GM19372 (cell line): ENCODE measurements around the gene TSSK2.

Experiments used
- ATAC-seq: cut with Tn5 transposase; IDR thresholded peaks from one replicate; pipeline ENCODE4 v1.9.1; 2021; ENCODE audit warnings: mild to moderate bottlenecking, low read depth, moderate library complexity; ENCODE audit not compliant: unreplicated experiment

Gene TSSK2

DNA sequence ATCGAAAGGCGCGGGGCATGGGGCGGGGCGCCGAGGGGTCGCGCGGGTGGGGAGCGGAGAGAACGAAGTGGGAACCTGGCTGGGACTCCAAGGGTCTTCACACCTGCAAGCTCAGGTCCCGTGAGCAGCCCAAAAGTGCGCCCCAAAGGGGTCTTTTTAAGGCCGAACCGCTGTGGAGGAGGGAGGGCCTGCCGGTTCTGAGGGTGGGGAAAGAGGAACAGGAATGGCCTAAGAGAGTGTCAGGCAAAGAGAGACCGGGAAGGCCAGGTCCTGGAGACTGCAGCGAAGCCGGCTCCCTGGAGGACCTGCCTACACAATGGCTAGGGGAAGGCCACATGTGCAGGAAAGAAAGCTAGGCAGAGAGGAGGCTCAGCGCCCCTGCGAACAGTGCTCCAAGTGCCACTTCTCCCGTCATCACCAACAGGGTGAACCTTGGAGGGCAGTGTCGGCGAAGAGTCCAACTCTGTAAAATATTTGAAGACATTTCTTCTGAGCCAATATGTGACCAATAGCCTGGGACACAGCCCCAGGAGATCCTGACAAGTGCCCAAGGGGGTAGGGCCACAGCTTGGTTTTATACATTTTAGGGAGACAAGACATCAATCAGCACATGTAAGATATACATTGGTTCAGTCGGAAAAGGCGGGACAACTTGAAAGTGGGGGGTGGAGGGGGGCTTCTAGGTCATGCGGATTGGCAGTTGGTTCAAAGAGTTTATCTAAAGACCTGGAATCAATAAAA is 8.2 kb upstream of the TSSK2 start:
- no peak for ATAC-seq

DNA sequence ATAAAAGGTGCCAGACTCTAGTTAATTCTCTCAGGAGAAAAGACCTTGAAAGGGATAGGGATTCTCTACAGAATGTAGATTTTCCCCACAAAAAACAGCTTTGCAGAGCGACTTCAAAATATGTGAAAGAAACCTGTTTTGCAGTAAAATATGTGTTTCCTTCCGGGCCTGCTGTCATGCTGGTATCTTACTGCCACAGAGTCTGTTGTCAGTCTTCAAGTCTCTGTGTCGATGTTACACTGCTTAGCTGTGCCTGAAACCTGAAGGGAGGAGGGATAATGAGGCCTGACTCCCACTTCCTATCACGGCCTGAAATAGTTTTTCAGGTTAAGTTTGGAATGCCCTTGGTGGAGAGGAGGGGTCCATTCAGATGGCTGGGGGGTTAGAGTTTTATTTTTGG is 7.2 kb upstream of the TSSK2 start:
- no peak for ATAC-seq

DNA sequence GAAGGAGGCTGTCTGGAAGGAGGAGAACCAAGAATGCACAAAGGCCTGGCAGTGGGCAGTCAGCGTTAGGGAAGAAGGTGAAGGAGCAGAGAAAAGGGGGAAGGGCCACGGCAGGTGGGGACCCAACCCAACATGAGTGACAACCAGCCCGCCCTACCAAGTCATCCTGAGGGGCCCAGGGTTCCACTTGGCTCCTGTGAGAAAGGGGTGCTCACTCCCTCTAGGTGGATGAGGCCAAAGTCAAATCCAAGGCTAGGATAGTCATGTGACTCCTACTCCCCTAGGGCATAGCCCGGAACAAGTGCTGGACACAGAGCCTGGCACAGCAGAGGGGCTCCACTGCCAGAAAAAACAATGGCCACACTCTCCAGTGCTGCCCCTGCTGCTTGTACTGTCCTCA is 6.7 kb upstream of the TSSK2 start:
- no peak for ATAC-seq

DNA sequence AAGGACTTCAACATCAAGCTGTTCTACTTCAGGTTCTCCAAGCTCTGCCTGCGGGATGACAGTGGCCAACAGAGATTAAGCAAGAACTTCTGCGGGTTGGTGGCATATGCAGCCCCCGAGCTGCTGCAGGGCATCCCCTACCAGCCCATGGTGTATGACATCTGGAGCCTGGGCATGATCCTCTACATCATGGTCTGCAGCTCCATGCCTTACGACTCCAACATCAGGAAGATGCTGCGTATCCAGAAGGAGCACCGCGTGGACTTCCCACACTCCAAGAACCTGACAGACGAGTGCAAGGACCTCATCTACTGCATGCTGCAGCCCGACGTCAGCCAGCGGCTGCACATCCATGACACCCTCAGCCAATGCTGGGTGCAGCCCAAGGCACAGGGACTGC is 6.1 kb upstream of the TSSK2 start:
- ATAC-seq = no peak

DNA sequence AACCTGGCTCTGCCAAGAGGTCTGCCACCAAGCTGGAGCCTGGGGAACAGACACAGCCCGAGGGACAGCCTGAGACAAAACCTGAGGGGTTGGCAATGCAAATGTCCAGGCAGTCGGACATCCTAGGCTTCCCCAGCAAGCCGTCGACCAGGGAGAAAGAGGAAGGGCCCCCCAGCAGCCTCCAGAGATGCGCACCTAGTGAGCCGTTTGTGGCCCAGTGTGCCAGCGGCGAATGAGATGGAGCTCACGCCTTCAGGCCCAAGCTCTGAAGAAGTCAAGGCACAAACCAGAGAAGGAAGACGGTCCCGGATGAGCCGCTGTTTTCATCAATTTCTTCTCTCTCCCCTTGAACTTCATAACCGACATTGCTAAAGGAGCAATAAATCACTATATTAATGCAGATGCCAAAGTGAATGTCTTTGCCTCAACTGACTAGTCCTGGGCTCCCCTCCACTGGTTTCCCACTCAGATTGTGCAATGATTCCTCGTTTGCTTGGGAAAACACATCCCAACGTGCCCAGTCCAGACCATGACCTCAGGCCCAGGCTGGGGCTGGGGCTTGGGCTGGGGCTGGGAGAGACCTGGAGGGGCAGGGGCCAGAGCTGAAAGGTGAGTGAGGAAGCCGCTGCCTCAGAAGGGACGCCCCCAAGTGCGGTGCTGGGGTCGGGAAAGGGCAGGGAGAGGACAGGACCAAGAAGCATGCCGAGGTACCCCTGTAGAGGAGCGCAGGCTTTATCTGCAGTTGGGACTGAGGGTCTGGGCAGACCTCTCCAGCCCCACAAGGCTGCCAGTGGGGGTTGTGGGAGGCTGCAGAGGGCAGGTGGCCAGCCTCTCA is 5.4 kb upstream of the TSSK2 start:
- ATAC-seq = no peak

DNA sequence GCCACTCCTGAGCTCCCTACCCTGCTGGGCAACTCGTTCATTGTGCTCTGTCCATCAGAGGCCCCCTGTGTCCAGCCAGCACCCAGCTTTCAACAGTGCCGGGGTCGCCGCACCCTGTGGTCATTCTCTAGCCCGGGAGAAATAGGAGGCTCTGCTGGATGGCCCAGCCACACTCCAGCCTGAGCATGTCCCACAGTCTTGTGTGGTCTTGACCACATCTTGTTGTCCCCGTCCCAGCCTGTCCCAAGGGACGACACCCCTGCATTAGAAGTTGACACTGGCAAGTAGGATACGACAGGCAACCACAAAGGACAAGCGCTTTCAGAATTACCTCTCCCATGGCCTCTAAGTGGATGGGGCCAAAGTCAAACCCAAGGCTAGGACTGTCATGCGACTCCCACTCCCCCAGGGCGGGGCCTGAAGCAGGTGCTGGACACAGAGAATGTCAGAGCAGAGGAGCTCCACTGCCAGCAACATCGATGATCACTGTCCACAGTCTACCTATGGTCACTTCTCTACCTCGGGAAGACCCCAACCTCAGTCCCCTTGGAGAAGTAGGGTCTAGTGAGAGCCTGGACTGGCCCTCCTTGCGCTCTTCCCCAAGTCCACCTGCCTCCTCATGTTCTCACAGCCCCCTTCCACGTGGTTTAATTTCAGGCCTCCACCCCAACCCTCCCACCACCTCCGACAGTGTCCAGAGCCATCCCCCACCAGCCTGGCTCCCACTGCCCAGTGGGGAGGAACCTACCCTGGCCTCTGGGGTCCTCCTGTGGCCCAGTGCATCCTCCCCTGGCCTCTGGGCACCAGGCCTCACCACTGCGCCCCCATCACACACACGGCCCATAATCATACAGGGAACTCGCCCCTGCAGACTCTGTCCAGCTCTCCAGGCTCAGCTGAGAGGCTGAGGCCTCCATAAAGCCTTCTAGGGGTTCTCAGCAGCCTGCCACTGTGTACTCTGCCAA is 4.5 kb upstream of the TSSK2 start:
- no peak for ATAC-seq

DNA sequence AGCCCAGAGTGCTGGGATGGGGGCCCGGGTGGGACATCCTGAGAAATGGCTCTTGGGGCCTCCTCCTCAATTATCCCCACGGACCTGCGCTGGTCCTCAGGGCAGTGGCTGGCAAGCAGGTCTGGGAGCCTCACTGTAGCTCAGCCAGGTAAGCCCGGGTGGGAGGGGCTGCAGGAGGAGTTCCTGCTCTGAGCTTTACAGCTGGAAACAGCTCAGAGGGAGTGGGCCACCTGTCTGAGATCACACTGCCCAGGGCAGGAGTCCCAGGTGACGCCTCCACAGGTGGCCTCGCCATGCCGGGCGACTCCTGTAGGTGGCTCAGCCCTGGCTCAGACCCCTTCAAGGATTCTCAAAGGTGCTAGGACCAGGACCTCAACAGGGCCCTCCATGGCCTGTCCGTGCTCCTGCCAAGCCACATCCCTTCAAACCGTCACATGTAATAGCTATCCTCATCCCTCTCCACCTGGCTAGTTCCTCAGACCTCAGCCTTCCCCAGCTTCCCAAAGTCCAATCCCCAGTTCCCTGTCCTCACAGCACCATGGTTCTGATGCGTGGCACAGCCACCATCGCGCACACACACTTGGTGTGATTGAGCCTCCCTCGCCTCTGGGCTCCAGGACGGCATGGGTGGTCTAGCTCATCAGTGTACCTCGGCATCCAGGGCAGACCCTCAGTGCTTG is 3.6 kb upstream of the TSSK2 start:
- no peak for ATAC-seq

DNA sequence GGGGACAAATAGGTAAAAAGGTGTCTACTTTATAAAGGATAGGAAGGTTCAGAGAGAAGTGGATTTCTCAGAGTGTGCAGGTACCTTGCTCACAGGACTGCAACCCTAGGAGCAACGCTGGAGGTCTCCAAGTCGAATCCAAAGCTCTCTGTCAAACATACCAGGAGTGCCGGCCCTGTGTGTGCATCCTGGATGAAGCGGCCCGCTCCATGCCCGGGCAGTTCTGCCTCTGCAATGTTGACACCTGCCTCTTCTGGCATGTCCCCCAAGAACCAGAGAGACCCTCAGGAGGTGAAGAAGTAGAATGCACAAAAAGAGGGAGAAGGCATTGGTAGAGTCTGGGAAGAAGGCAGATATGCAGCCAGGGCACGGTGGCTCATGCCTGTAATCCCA is 3.1 kb upstream of the TSSK2 start:
- no peak for ATAC-seq

DNA sequence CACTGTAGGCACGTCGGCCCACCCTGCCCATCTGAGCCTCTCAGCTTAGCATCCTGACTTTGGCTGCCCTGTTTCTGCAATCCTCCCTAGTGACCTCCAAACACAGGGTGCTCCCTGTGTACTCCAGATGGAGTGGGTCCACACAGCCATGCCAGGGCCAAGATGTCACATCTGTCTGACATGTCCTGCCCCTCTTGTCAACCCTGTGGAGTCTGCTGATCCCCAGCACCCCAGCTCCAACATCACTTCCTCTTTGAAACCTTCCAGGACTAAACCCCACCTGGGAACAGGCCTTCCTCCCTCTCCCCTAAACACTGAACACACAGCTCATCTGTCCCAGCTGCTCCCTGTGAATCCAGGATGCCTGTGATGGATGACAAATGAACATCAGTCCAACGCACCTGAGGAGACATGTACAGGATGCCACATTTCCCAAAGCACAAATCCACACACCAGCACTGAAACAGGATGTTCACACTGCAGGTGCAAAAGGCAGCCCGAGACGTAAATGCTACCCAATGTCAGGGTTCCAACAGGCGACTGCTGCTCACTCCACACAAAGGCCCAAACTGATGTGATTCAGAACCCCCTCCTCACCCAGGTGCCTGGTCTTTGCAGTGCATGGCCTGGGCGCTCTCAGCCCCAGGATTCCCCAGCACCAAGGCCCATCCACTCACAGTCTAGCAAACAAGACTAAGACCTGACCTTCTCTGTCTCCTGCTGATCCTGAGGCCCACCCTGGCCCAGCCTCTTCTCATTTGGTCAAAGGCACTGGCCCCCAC is 2.0 kb upstream of the TSSK2 start:
- ATAC-seq = no peak

DNA sequence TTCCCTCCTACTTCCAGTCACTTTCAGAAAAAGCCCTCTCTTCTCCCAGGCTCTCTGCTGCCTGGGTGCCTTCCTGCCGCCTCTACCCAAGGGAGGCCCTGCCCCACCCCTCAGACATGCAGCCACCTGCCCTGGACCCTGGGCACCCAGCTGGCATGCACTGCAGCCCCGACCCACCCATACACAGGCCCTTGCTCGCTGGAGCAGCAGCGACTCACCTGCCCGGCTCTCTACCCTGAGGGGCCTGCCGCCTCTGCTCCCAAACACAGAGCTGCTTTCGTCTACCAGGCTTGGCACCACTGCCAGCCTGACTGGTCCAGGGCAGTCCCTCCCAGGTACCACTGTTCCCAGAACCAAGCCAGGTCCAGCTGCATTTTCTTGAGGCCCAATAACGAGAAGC is 1.2 kb upstream of the TSSK2 start:
- no peak for ATAC-seq

DNA sequence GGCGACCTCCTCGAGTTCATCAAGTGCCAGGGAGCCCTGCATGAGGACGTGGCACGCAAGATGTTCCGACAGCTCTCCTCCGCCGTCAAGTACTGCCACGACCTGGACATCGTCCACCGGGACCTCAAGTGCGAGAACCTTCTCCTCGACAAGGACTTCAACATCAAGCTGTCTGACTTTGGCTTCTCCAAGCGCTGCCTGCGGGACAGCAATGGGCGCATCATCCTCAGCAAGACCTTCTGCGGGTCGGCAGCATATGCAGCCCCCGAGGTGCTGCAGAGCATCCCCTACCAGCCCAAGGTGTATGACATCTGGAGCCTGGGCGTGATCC is 542 bp downstream of the TSSK2 start:
- no peak for ATAC-seq

DNA sequence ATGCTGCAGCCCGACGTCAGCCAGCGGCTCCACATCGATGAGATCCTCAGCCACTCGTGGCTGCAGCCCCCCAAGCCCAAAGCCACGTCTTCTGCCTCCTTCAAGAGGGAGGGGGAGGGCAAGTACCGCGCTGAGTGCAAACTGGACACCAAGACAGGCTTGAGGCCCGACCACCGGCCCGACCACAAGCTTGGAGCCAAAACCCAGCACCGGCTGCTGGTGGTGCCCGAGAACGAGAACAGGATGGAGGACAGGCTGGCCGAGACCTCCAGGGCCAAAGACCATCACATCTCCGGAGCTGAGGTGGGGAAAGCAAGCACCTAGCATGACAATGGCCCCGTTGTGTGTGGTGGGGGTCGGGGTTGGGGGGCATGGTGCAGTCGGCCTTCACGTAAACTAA is 1.0 kb downstream of the TSSK2 start:
- ATAC-seq = no peak

DNA sequence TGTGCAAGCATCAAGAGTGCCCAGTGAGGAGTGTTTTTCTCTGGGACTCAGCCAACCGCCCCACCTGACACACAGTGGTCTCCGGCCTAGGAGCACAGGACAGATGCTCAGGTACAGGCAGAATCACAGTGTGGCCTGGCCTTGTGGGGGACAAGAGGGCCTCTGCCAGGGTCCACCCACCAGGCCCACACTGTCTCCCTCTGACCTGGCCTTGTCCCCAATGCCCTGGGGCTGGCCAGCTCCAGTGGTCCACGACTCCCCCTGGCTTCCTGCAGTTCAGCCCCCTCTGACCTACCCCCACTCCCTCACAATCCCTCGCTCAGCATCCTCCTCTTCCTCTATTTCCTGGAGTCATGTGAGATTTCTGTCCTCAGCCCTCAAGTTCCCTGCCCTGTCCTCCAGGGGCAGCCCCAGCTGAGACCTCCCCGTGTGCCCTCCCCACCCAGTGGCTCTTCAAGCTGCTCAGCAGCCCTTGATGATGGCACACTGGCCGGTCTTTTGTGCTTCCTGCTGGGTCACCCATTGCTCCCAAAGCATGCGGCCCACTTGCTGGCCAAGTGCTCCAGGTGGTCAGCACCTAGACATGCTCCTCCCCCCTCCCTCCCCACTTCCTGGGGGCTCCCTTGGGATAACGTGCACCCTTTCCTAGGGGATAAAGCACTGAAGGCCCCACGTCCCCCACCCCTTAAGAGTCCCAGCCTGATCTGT is 1.7 kb downstream of the TSSK2 start:
- ATAC-seq = no peak

DNA sequence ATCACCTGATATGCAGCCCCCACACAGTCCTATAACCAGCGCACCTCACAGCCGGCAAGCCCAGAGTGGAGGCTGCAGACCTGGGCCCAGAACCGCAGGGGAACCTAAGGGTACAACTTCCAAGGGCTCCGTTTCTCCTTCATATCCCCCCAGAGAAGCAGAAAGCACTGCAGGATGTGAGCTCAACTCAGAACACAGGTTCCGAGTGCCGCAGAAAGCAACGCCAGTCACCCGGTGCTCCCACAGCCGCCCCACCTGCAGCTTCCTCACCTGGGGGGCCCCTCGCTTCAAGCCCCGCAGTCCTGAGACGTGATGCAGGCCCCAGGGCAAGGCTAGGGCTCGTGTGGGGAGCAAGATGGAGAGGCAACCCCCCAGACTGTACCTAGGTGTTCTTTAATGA is 2.5 kb downstream of the TSSK2 start:
- no peak for ATAC-seq

DNA sequence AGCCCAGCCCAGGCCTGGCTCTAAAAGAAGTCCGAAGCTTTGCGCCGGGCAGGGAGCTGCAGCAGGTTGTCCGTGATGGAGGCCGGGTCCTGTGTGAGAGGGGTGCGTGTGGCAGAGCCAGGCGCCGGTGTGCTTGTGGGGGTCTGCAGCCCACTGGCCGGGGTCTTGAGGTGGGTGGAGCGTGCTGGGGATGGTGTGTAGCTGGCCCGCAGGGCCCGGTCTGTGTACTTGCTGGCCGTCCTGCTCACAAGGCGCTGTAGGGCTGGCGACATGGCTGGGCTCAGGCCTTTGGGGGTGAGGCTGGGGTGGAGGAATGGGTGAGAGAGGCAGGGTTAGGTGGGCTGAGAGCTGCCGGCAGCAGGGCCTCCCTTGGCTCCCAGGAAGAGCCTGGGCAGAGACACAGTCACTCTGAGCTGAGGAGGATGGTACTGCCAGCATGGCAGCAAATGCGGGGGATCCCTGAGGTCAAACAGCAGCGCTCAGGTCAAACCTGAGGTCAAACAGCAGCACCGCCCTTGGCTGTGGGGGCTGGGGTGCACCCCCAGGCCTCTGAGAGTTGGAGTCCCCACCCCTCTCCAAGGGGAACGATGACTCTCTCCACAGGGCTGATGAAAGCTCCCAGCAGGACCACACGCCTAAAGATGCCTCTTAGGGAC is 3.2 kb downstream of the TSSK2 start:
- no peak for ATAC-seq

DNA sequence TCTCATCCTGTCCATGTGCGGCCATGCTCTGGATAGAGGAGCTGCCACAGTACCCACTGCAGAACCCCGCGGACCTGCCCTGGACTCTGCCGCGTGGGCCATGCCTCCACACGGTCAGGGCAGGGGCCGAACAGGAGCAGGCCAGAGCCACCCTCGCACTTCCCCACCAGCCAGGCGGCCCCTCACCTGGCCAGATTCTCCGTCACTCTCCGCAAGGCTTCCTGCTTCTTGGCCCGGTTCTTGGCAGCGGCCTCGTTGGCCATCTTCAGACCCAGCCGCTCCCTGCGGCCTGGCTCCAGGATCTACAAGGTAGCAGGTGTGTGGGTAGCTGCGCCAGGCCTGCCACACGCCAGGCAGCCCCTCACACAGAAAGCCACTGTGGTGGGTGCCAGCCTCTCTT is 3.8 kb downstream of the TSSK2 start:
- ATAC-seq = no peak

DNA sequence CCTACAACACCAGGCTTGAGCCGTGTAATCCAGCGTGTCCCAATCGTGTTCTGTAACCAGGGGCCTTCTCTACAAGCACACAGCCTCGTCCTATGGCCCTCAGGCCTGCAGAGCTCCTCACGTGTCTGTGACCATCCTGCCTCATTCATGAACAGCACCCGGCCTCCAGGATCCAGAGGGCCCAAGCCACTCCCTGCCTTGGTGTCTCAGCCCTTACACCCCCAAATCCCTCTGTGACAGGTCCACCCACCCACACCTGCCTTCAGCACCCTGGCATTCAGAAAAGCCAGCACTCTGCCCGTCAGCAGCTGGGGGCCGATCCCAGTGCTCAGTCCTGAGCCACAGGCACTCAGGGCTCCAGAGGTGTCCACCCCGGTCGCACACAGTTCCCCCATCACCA is 5.8 kb downstream of the TSSK2 start:
- ATAC-seq = no peak

DNA sequence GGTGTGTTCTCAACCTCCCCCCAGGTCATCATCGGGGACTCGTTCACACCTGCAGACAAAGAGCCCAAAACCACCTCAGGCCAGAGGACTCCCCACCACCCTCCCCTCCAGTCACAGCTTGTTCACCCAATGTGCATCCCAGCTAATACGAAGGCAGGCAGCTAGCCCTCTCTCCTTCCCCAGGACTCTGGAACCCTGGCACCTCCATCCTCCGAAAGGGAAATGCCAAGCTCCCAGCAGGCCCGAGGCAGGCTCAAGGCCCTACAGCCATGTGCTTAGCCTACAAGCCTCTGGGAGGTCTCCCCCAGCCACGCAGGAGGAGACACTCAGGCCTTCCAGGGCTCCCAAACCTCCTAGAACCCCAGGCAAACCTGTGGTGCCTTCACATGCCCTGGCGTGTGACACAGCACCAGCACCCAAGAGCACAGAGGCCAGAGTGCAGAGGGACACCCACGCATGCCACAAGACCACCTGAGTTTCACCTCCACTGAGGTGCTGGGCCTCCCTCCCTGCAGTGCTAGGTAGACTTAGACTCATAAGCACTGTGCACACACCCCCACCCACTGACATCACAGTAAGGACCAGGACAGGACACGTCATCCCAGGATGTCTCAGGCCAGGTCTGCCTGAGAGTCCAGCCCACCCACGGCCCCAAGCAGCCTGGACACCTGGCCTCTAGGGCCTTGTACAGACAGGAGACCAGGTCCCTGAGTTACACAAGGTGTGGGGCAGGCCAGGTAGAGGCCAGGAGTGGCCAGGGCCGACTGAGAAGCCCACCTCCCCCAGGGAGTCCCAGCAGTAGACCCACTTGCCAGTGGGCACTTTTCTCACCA is 6.5 kb downstream of the TSSK2 start:
- no peak for ATAC-seq
